ENCODE measurements around the gene ADGRL3. TPM values are rescaled to one million over a fixed set of nuclear protein-coding genes. Genes with fewer than 3 reads are reported as not detected.

ADGRL3 gene
- total RNA-seq, 2 experiments from 2014 or later, result not detected

DNA sequence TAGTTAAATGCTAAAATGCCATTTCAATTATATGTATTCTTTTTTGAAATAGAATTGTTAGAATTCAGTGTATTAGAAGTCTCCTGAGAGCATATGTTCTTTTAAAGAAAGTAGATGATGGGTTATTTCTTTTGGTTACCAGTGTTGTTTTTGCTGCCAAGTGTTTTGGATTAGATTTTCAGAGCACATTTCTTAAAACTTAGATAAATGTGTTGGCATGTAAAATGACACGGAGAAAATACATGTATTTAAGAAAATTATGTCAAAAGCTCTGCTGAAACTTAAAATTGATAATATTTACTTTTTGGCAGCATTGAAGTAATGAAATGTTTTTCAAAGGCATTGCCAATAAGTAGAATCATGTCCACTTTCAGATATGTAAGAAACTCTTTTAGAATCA, 379.7 kb downstream of the ADGRL3 start:
- CTCF ChIA-PET, result no interaction called here
- H3K27ac Mint-ChIP-seq, result no peak overlapping the region

DNA sequence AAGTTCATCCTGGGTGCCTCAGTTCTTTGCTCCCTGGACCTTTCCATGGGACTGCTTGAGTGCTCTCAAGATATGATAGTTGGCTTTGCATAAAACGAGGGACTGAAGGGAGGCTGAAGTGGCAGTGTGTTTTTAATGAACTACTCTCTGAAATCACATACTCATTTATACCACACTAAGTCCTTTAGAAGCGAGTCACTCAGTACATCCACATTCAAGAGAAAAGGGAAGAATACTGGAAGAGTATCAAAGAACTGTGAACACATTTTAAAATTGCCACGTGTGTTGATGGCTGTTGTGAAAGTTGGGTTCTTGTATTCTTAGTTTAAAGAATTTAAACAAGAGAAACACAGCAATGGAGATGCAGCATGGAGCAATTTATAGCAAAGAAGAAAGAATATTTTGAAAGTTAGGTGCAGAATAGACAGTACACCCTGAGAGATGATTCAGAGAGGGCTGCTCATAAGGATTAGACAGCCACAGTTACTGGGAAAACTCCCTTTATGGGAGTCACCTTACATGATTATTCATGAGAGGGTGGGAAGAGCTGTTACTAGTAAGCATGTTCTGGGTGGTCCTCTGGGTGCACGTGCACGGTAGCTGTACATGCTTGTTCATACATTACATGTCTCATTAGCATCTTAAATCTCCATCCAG, 380.7 kb downstream of the ADGRL3 start:
- Mint-ChIP-seq H3K4me1 (ENCODE audit: low read depth) (no peaks in the 10 kb centered on the region), H3K4me3 (no peak overlapping the region), H3K9me3 (peaks cover 17% of the 10 kb centered on the region), H3K36me3 (no peaks in the 10 kb centered on the region), H3K27ac (no peak overlapping the region), H3K27me3 (no peaks in the 10 kb centered on the region)
- DNase-seq, result no peak
- POLR2A ChIA-PET, result no interaction called here
- CTCF ChIA-PET, result no interaction called here
- intact Hi-C loops (cut with micrococcal nuclease), result no loop called here

More for the DNA sequence above, 379.7 kb downstream of the ADGRL3 start:
- Mint-ChIP-seq H3K9me3 (peaks cover 17% of the 10 kb centered on the region), H3K4me1 (ENCODE audit: low read depth) (no peaks in the 10 kb centered on the region), H3K27me3 (no peaks in the 10 kb centered on the region), H3K36me3 (no peaks in the 10 kb centered on the region), H3K4me3 (no peak overlapping the region)
- DNase-seq, result no peak
- POLR2A ChIA-PET, result no interaction called here
- intact Hi-C loops (cut with micrococcal nuclease), result no loop called here

GRCh38 chr4:61583696-61584095, 383.6 kb downstream of the ADGRL3 start:
- no peaks in the 10 kb centered on the region for H3K36me3 Mint-ChIP-seq
- H3K27me3 Mint-ChIP-seq, result no peaks in the 10 kb centered on the region
- no peaks in the 10 kb centered on the region for H3K4me1 Mint-ChIP-seq (ENCODE audit: low read depth)
- H3K27ac Mint-ChIP-seq, result no peak overlapping the region
- ChIA-PET CTCF (no interaction called here), POLR2A (no interaction called here)
- peaks cover 9% of the 10 kb centered on the region for H3K9me3 Mint-ChIP-seq
- no peak overlapping the region for H3K4me3 Mint-ChIP-seq
- intact Hi-C loops (cut with micrococcal nuclease), result no loop called here
- no peak for DNase-seq

- Mint-ChIP-seq H3K27ac (no peak overlapping the region), H3K27me3 (no peaks in the 10 kb centered on the region), H3K4me1 (ENCODE audit: low read depth) (no peaks in the 10 kb centered on the region), H3K36me3 (no peaks in the 10 kb centered on the region), H3K4me3 (no peak overlapping the region), H3K9me3 (peaks cover 3% of the 10 kb centered on the region)
- intact Hi-C loops (cut with micrococcal nuclease), result no loop called here
- DNase-seq, result no peak
- ChIA-PET CTCF (no interaction called here), POLR2A (no interaction called here)
Observed at GRCh38 chr4:61588621-61589402, 388.7 kb downstream of the ADGRL3 start.

DNA sequence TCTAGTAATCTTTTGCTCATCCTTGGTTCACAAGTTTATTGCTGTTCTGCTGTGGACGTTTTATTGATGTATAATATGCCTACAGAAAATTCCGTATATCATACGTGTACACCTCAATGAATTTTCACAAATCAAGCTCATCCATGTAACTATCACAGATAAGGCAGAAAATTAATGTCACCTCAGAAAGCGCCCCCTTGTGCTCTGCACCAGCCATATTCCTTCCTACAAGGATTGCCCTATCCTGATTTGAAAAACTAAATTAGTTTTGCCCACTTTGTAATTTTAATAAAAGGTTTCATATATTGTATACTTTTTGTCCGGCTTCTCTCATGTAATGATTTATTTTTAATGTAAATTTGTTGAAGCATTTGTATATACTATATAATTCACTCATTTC, 390.8 kb downstream of the ADGRL3 start:
- DNase-seq, result no peak

DNA sequence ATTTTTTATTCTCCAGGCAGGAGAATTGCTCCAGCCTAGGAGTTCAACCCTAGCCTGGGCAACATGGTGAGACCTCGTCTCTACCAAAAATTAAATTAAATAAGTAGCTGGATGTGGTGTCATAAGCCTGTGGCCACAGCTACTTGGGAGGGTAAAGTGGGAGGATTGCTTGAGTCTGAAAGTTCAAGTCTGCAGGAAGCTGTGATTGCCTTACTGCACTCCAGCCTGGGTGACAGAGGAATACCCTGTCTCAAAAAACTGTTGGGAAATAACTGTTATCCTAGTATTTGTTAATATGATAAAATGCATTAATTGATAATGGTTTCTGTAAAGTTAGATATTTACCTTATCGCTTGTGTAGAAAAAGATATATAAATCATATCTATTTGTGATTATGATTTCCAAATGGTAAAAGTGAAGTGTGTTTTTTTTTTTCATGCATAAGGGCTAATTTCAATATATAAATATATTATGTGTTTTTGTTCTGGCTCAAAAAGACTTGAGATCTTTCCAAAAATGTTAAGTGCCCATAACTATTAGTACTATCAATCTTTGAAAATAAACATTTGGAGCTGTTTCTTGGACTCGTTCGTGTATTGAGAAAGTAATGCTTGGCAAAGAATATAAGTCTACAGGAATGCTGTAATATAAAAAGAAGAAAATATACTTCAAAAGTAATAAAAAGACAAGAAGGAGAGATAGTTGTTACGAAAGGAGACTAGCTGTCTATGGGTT, 396.6 kb downstream of the ADGRL3 start:
- no peak overlapping the region for H3K4me3 Mint-ChIP-seq
- peaks cover 10% of the 10 kb centered on the region for H3K9me3 Mint-ChIP-seq
- DNase-seq, result no peak
- no peaks in the 10 kb centered on the region for H3K27me3 Mint-ChIP-seq
- H3K4me1 Mint-ChIP-seq (ENCODE audit: low read depth), result no peaks in the 10 kb centered on the region
- intact Hi-C loops (cut with micrococcal nuclease), result no loop called here
- H3K27ac Mint-ChIP-seq, result no peak overlapping the region
- POLR2A ChIA-PET, result no interaction called here
- H3K36me3 Mint-ChIP-seq, result no peaks in the 10 kb centered on the region
- CTCF ChIA-PET, result no interaction called here

More for the DNA sequence above, 390.8 kb downstream of the ADGRL3 start:
- CTCF ChIA-PET, result interaction anchor here (0.8 kb wide), 1 partner anchor 88 kb away, joined by 3 read pairs; no protein-coding TSS in a partner anchor
- intact Hi-C loops (cut with micrococcal nuclease), result no loop called here
- H3K4me3 Mint-ChIP-seq, result no peak overlapping the region
- no peak overlapping the region for H3K27ac Mint-ChIP-seq
- H3K4me1 Mint-ChIP-seq (ENCODE audit: low read depth), result no peaks in the 10 kb centered on the region
- H3K36me3 Mint-ChIP-seq, result no peaks in the 10 kb centered on the region
- POLR2A ChIA-PET, result no interaction called here
- no peaks in the 10 kb centered on the region for H3K27me3 Mint-ChIP-seq
- peaks cover 8% of the 10 kb centered on the region for H3K9me3 Mint-ChIP-seq

GRCh38 chr4:61603086-61603485, 403.0 kb downstream of the ADGRL3 start:
- H3K36me3 Mint-ChIP-seq, result no peaks in the 10 kb centered on the region
- H3K4me1 Mint-ChIP-seq (ENCODE audit: low read depth), result no peaks in the 10 kb centered on the region
- ChIA-PET CTCF (no interaction called here), POLR2A (no interaction called here)
- DNase-seq, result no peak
- no peak overlapping the region for H3K4me3 Mint-ChIP-seq
- intact Hi-C loops (cut with micrococcal nuclease), result no loop called here
- H3K27me3 Mint-ChIP-seq, result no peaks in the 10 kb centered on the region
- peaks cover 8% of the 10 kb centered on the region for H3K9me3 Mint-ChIP-seq
- H3K27ac Mint-ChIP-seq, result no peak overlapping the region

- DNase-seq, result no peak
- ChIA-PET CTCF (no interaction called here), POLR2A (no interaction called here)
- H3K9me3 Mint-ChIP-seq, result peaks cover 8% of the 10 kb centered on the region
- H3K4me1 Mint-ChIP-seq (ENCODE audit: low read depth), result no peaks in the 10 kb centered on the region
- intact Hi-C loops (cut with micrococcal nuclease), result no loop called here
- H3K4me3 Mint-ChIP-seq, result no peak overlapping the region
- H3K36me3 Mint-ChIP-seq, result no peaks in the 10 kb centered on the region
- no peak overlapping the region for H3K27ac Mint-ChIP-seq
- no peaks in the 10 kb centered on the region for H3K27me3 Mint-ChIP-seq
Observed at GRCh38 chr4:61604054-61604453, 403.9 kb downstream of the ADGRL3 start.

DNA sequence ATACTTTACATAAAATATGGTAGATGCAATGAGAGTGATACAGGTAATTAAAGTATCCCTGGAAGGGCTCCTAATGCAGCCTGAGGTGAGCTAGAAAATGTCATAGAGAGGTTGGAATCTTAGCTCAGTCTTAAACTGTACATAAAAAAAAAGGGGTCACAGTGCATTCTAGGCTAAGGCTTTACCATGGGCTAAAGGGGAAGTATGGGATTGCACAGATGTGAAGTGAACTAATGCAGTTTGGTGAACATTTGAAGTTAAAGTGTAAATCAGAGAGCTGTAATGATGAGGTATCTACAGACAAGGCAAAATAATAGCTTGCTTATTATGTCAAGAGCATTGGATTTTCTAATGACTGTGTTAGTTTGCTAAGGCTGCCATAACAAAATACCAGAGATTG, 405.9 kb downstream of the ADGRL3 start:
- Mint-ChIP-seq H3K27me3 (no peaks in the 10 kb centered on the region), H3K4me3 (no peak overlapping the region), H3K36me3 (no peaks in the 10 kb centered on the region), H3K9me3 (peaks cover 13% of the 10 kb centered on the region), H3K4me1 (ENCODE audit: low read depth) (no peaks in the 10 kb centered on the region), H3K27ac (no peak overlapping the region)
- intact Hi-C loops (cut with micrococcal nuclease), result no loop called here
- ChIA-PET POLR2A (no interaction called here), CTCF (no interaction called here)
- no peak for DNase-seq

DNA sequence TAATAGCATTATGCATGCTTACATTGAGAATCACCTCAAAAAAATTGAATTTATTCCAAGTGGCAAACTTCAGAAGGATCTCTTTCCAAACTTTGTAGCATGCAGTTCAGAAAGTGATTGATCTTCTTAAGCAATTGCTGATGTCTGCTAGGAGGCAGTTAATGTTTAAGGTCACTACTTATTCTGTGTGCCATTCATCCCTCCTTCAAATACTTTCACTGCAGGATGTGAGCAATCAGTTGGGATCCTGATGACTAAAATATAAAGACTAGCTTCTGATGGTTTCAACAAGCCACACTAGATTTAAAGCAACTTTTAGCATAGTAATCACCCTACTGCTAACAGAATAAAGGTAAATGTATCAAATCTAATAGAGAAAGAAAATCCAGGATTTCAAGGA, 414.1 kb downstream of the ADGRL3 start:
- ChIA-PET CTCF (no interaction called here), POLR2A (no interaction called here)
- DNase-seq, result no peak
- peaks cover 13% of the 10 kb centered on the region for H3K9me3 Mint-ChIP-seq
- intact Hi-C loops (cut with micrococcal nuclease), result no loop called here
- H3K4me3 Mint-ChIP-seq, result no peak overlapping the region
- no peaks in the 10 kb centered on the region for H3K27me3 Mint-ChIP-seq
- no peaks in the 10 kb centered on the region for H3K4me1 Mint-ChIP-seq (ENCODE audit: low read depth)
- H3K36me3 Mint-ChIP-seq, result no peaks in the 10 kb centered on the region
- no peak overlapping the region for H3K27ac Mint-ChIP-seq

- no peaks in the 10 kb centered on the region for H3K36me3 Mint-ChIP-seq
- intact Hi-C loops (cut with micrococcal nuclease), result no loop called here
- H3K27ac Mint-ChIP-seq, result no peak overlapping the region
- H3K9me3 Mint-ChIP-seq, result peaks cover 13% of the 10 kb centered on the region
- no peaks in the 10 kb centered on the region for H3K27me3 Mint-ChIP-seq
- CTCF ChIA-PET, result no interaction called here
- H3K4me1 Mint-ChIP-seq (ENCODE audit: low read depth), result no peaks in the 10 kb centered on the region
- POLR2A ChIA-PET, result no interaction called here
- H3K4me3 Mint-ChIP-seq, result no peak overlapping the region
- no peak for DNase-seq
Observed at GRCh38 chr4:61619528-61619927, 419.4 kb downstream of the ADGRL3 start.

- no peak for DNase-seq
- no peak overlapping the region for H3K27ac Mint-ChIP-seq
- no peak overlapping the region for H3K4me3 Mint-ChIP-seq
- H3K4me1 Mint-ChIP-seq (ENCODE audit: low read depth), result no peaks in the 10 kb centered on the region
- no peaks in the 10 kb centered on the region for H3K27me3 Mint-ChIP-seq
- intact Hi-C loops (cut with micrococcal nuclease), result no loop called here
- H3K36me3 Mint-ChIP-seq, result no peaks in the 10 kb centered on the region
- ChIA-PET CTCF (no interaction called here), POLR2A (no interaction called here)
- H3K9me3 Mint-ChIP-seq, result peaks cover 10% of the 10 kb centered on the region
Observed at GRCh38 chr4:61628282-61628681, 428.2 kb downstream of the ADGRL3 start.

- no peaks in the 10 kb centered on the region for H3K27me3 Mint-ChIP-seq
- H3K4me3 Mint-ChIP-seq, result no peak overlapping the region
- peaks cover 10% of the 10 kb centered on the region for H3K9me3 Mint-ChIP-seq
- intact Hi-C loops (cut with micrococcal nuclease), result no loop called here
- no peak overlapping the region for H3K27ac Mint-ChIP-seq
- no peak for DNase-seq
- CTCF ChIA-PET, result no interaction called here
- no peaks in the 10 kb centered on the region for H3K36me3 Mint-ChIP-seq
- POLR2A ChIA-PET, result no interaction called here
- H3K4me1 Mint-ChIP-seq (ENCODE audit: low read depth), result no peaks in the 10 kb centered on the region
Observed at GRCh38 chr4:61628727-61629126, 428.6 kb downstream of the ADGRL3 start.

All from activated CD4-positive, alpha-beta memory T cell treated with anti-CD3 and anti-CD28 coated beads for 36 hours (primary cell).